ENCODE measurements around the gene CDC42SE2.

- no peak for TF ChIP-seq POLR2A (IDR thresholded peaks at IDR 0.05)
- TF ChIP-seq, protein P1, sequence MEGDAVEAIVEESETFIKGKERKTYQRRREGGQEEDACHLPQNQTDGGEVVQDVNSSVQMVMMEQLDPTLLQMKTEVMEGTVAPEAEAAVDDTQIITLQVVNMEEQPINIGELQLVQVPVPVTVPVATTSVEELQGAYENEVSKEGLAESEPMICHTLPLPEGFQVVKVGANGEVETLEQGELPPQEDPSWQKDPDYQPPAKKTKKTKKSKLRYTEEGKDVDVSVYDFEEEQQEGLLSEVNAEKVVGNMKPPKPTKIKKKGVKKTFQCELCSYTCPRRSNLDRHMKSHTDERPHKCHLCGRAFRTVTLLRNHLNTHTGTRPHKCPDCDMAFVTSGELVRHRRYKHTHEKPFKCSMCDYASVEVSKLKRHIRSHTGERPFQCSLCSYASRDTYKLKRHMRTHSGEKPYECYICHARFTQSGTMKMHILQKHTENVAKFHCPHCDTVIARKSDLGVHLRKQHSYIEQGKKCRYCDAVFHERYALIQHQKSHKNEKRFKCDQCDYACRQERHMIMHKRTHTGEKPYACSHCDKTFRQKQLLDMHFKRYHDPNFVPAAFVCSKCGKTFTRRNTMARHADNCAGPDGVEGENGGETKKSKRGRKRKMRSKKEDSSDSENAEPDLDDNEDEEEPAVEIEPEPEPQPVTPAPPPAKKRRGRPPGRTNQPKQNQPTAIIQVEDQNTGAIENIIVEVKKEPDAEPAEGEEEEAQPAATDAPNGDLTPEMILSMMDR (IDR thresholded peaks at IDR 0.05), result no peak
- no peak for TF ChIP-seq POLR2AphosphoS5 (IDR thresholded peaks at IDR 0.05; ENCODE audit: insufficient read depth in 1 of 2, low read depth in 1 of 2)
Measured at GRCh38 chr5:131393498-131393968, 129.7 kb downstream of the CDC42SE2 start.
